GM12801 (cell line): ENCODE data around the gene ARHGAP15.

Source experiments
- TF ChIP-seq, protein P1 (sequence below): IDR thresholded peaks from one replicate; pipeline ENCODE4 v1.5.1; 2011; ENCODE audit warnings: control low read depth; ENCODE audit not compliant: insufficient read length; ENCODE audit errors: extremely low read depth

Gene ARHGAP15

DNA sequence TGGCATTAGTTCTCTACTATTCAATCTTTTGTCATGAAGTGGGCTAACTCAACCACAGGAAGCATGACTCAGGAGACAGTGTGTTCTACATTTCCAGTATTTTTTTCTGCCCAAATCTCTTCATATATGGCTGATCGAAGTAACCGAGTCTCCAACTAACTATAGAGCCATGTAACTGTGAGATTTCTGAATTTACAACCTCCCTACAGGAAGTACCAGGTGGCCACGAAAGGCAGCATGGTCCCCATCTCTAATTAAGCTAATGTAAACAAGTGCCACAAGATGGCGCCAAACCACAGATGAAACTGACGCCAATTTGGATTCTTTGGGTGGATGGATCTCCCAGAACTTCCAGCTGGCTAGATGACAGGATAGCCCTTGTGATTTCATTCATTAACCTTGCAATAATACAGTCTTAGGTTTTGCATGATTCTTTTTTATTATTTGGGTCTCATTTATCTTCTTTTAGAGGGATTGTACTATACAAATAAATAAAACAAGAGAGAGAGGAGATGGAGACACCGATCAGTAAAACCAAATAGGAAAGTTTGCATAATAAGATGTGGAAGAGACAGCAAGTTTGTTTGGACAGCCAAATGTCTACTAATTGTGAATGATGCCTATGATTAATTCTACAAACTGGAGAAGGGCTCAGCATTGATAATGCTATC is 18.3 kb upstream of the ARHGAP15 start:
- TF ChIP-seq, protein P1, sequence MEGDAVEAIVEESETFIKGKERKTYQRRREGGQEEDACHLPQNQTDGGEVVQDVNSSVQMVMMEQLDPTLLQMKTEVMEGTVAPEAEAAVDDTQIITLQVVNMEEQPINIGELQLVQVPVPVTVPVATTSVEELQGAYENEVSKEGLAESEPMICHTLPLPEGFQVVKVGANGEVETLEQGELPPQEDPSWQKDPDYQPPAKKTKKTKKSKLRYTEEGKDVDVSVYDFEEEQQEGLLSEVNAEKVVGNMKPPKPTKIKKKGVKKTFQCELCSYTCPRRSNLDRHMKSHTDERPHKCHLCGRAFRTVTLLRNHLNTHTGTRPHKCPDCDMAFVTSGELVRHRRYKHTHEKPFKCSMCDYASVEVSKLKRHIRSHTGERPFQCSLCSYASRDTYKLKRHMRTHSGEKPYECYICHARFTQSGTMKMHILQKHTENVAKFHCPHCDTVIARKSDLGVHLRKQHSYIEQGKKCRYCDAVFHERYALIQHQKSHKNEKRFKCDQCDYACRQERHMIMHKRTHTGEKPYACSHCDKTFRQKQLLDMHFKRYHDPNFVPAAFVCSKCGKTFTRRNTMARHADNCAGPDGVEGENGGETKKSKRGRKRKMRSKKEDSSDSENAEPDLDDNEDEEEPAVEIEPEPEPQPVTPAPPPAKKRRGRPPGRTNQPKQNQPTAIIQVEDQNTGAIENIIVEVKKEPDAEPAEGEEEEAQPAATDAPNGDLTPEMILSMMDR, result no peak

DNA sequence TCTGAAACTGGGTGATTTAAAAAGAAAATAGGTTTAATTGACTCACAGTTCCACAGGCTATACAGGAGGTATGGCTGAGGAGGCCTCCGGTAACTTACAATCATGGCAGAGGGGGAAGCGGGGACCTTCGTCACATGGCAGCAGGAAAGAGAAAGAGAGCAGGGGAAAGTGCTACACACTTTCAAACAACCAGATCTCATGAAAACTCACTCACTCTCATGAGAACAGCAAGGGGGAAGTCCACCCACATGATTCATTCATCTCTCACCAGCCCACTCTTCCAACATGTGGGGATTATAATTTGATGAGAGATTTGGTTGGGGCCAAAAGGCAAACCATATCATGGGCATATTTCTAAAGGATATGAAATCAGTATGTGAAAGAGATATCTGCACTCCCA is 12.0 kb upstream of the ARHGAP15 start:
- TF ChIP-seq, protein P1, result no peak

DNA sequence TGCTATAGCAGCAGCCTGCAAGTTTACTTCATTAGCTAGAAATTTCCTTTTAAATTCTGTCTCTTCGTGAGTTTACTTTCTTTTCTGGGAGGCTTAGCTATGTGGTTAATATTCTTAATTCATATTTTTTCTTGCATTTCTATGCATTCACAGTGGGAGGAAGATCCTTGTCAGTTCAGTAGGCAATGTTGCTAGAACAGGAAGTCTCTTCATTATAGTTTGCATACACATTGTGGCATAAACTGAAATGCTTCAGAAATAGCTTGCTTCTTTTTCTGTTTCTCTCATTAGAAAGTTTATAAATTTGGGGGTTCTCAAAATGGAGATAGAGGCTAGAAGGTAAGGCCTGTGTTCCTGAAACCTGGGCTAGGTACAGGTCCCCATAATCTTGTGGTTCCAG is 8.1 kb upstream of the ARHGAP15 start:
- TF ChIP-seq, protein P1, result no peak

DNA sequence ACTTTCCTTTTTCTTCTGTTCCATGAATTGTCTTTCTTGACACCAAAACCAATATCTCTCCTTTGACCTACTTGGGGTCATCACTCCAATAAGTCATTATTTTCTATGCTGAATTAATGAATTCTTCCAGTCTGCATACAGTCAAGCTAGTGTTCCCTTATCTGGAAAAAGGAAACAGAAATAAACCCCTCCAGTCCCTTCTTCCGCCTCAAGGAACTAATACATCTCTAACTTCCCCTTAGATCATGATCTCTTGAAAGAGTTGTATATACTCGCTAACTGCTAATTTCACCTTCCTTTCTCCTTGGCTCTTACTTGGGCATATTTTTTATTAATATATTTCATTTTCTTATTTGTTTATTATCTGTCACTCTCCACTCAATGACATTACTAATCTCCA is 7.3 kb upstream of the ARHGAP15 start:
- TF ChIP-seq, protein P1, result no peak

DNA sequence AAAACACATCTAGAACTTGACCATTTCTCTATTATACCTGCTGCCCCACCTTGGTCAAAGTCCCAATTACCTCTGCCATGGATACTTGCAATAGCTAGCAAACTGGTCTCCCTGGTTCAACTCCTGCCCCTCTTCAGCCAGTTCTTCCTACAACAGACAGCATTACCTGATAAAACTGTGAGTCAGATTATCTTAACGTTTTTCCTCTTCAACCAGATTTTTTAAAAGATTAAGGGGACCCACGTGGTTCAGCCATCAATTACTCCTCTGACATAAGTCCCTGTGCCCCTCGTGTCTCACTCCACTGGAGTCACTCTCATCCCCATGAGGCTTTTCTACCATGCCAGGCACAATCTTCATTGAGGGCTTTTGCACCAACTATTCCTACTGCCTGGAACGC is 5.3 kb upstream of the ARHGAP15 start:
- TF ChIP-seq, protein P1, result no peak

DNA sequence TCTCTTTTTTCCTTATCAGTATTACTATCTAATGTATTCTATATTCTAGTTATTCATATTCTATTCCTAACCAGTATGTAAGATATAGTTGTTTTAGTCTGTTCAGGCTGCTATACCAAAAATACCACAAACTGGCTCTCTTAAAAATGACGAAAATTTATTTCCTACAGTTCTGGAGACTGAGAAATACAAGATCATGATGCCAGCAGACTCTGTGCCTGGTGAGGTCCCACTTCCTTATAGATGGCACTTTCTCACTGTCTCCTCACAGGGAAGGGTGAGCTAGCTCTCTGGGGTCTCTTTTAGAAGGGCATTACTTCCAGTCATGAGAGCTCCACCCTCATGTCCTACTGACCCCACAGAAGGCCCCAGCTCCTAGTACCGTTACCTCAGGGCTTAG is 4.8 kb upstream of the ARHGAP15 start:
- TF ChIP-seq, protein P1, result no peak

DNA sequence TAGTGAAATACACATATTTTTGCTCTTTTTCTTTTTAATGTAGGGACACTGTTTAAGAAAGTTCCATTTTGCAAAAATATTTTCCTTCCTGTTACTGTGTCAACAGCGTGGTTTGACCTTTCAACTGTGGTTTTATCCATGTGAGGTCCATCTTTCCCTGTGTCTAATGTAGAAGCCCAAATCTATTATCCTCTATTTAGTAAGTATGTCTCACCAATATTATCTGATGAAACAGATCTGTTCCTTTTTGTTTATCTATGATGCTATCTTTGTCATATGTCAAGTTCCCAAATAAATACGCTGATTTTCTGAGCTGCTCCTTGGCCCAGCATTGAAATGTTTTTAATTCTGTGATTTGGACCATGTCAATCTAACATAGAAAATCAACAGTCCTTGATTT is 3.5 kb upstream of the ARHGAP15 start:
- TF ChIP-seq, protein P1, result no peak
